ENCODE measurements around the gene EVX2.
A peak's percentile ranks its signal among the peaks of the same experiment; 100 is the strongest.

Gene EVX2

DNA sequence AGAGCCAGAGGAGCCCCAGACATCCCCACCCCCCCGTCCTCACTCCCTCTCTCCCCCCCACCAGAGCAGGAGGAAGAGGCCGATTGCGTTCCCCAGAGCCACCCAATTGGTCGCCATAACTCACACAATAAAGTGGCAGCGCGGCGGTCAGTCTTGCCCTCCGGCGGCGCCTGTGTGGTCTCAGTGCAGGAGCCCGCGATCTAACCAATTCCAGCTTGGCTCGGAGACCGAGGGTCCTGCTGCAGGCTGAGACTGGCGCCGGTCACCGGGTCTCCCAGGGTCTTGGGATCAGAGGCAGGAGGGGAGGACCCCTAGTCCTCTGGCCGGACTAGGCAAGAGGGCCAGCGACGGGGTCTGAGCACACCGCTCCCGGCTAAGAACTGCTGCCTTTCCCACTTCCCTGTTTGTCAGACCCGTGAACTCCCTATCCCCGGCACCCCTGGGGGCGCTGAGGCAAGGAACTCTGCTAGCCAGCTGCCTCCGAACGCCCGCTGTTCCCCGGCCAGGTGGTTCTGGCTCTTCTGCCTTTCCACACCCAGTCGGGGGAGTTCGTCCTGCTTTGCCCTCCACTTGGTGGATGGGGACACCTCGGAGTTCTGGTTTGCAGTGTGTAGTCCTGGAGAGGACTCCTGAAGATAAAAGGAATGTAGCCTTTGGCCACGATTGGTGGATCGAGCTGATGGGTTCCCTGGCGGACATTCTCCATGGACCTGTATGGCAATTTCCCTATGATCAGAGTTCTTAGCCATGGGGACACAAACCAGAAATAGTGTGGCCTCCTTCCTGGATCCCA, 14.8 kb upstream of the EVX2 start:
- no peaks in the 10 kb centered on the region for H4K20me1 ChIP-seq (ENCODE audit: insufficient read depth, low read length)
- H3K27me3 ChIP-seq (ENCODE audit: insufficient read depth, low read length), result no peaks in the 10 kb centered on the region
- no peak overlapping the region for H3K4me2 ChIP-seq (ENCODE audit: low read length)
- peaks cover 12% of the 10 kb centered on the region for H3K4me1 ChIP-seq (ENCODE audit: insufficient read depth, low read length, severe bottlenecking)
- H3K9ac ChIP-seq (ENCODE audit: low read length), result no peak overlapping the region
- no peaks in the 10 kb centered on the region for H3K9me2 ChIP-seq (ENCODE audit: low read depth, low read length)
- TF ChIP-seq, protein P1, sequence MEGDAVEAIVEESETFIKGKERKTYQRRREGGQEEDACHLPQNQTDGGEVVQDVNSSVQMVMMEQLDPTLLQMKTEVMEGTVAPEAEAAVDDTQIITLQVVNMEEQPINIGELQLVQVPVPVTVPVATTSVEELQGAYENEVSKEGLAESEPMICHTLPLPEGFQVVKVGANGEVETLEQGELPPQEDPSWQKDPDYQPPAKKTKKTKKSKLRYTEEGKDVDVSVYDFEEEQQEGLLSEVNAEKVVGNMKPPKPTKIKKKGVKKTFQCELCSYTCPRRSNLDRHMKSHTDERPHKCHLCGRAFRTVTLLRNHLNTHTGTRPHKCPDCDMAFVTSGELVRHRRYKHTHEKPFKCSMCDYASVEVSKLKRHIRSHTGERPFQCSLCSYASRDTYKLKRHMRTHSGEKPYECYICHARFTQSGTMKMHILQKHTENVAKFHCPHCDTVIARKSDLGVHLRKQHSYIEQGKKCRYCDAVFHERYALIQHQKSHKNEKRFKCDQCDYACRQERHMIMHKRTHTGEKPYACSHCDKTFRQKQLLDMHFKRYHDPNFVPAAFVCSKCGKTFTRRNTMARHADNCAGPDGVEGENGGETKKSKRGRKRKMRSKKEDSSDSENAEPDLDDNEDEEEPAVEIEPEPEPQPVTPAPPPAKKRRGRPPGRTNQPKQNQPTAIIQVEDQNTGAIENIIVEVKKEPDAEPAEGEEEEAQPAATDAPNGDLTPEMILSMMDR (IDR thresholded peaks at IDR 0.05; ENCODE audit: low read length), result no peak
- no peak for TF ChIP-seq EZH2 (IDR thresholded peaks at IDR 0.05; ENCODE audit: borderline replicate concordance, low read length)
- no peaks in the 10 kb centered on the region for H3F3A ChIP-seq (ENCODE audit: insufficient read depth, low read length)
- H3K79me2 ChIP-seq (ENCODE audit: insufficient read depth, low read length), result no peaks in the 10 kb centered on the region
- H2AFZ ChIP-seq (ENCODE audit: low read length), result no peak overlapping the region
- no peak overlapping the region for H3K4me3 ChIP-seq (ENCODE audit: low read depth, low read length, poor library complexity, severe bottlenecking)
- no peaks in the 10 kb centered on the region for H3K36me3 ChIP-seq (ENCODE audit: insufficient read depth, low read length)
- no peak overlapping the region for H3K27ac ChIP-seq (ENCODE audit: low read depth, low read length, poor library complexity, severe bottlenecking)
- H3K9me3 ChIP-seq (ENCODE audit: low read length), result no peaks in the 10 kb centered on the region

DNA sequence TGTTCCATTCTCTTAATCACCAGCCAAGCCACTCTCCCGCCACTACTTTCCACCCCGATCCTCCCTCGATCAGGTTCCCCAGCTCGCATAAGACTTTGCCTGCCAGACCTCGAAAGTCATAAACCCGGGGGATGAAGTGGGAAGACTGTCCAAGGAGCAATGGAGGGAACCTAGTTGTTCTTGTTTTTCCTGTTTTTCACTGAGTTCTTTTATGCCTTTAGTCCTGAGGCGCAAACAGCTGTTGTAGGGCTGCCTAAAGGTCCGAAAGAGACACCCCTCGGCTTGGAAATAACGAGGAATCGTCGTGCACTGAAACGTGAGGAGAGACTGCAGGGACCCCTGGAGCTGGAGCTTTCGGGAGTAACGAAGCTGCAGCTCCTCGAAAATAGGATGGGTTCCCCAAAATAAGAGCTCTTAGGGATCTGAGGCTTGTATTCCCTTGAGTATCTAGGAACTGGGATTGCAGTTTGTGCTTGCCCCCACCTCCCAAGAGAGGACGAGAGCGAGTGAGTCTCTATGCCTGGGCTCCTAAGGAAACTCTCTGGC, 14.1 kb upstream of the EVX2 start:
- Histone ChIP-seq H3K4me1 (ENCODE audit: insufficient read depth, low read length, severe bottlenecking) (peaks cover 12% of the 10 kb centered on the region), H4K20me1 (ENCODE audit: insufficient read depth, low read length) (no peaks in the 10 kb centered on the region), H3K36me3 (ENCODE audit: insufficient read depth, low read length) (no peaks in the 10 kb centered on the region), H3F3A (ENCODE audit: insufficient read depth, low read length) (no peaks in the 10 kb centered on the region), H3K79me2 (ENCODE audit: insufficient read depth, low read length) (no peaks in the 10 kb centered on the region), H3K9me2 (ENCODE audit: low read depth, low read length) (no peaks in the 10 kb centered on the region), H3K27me3 (ENCODE audit: insufficient read depth, low read length) (no peaks in the 10 kb centered on the region), H2AFZ (ENCODE audit: low read length) (no peak overlapping the region), H3K4me2 (ENCODE audit: low read length) (peak overlapping the region; percentile 70), H3K4me3 (ENCODE audit: low read depth, low read length, poor library complexity, severe bottlenecking) (no peak overlapping the region), H3K9ac (ENCODE audit: low read length) (no peak overlapping the region), H3K9me3 (ENCODE audit: low read length) (no peaks in the 10 kb centered on the region), H3K27ac (ENCODE audit: low read depth, low read length, poor library complexity, severe bottlenecking) (no peak overlapping the region)
- TF ChIP-seq EZH2 (IDR thresholded peaks at IDR 0.05; ENCODE audit: borderline replicate concordance, low read length), result no peak
- TF ChIP-seq, protein P1 (IDR thresholded peaks at IDR 0.05; ENCODE audit: low read length), result no peak

GRCh38 chr2:176096986-176097819, 13.4 kb upstream of the EVX2 start:
- H4K20me1 ChIP-seq (ENCODE audit: insufficient read depth, low read length), result no peaks in the 10 kb centered on the region
- no peaks in the 10 kb centered on the region for H3K79me2 ChIP-seq (ENCODE audit: insufficient read depth, low read length)
- no peaks in the 10 kb centered on the region for H3F3A ChIP-seq (ENCODE audit: insufficient read depth, low read length)
- no peaks in the 10 kb centered on the region for H3K27me3 ChIP-seq (ENCODE audit: insufficient read depth, low read length)
- no peaks in the 10 kb centered on the region for H3K9me2 ChIP-seq (ENCODE audit: low read depth, low read length)
- peak overlapping the region; percentile 70 for H3K4me2 ChIP-seq (ENCODE audit: low read length)
- H2AFZ ChIP-seq (ENCODE audit: low read length), result peak overlapping the region; percentile 31; the same call in 1 of the 2 replicates
- no peaks in the 10 kb centered on the region for H3K36me3 ChIP-seq (ENCODE audit: insufficient read depth, low read length)
- no peaks in the 10 kb centered on the region for H3K9me3 ChIP-seq (ENCODE audit: low read length)
- peak overlapping the region; percentile 56; the same call in 1 of the 2 replicates for H3K9ac ChIP-seq (ENCODE audit: low read length)
- TF ChIP-seq, protein P1 (IDR thresholded peaks at IDR 0.05; ENCODE audit: low read length), result peak; percentile 77
- no peak for TF ChIP-seq EZH2 (IDR thresholded peaks at IDR 0.05; ENCODE audit: borderline replicate concordance, low read length)
- no peak overlapping the region for H3K27ac ChIP-seq (ENCODE audit: low read depth, low read length, poor library complexity, severe bottlenecking)
- peaks cover 12% of the 10 kb centered on the region for H3K4me1 ChIP-seq (ENCODE audit: insufficient read depth, low read length, severe bottlenecking)
- H3K4me3 ChIP-seq (ENCODE audit: low read depth, low read length, poor library complexity, severe bottlenecking), result peak overlapping the region; percentile 56

Data from OCI-LY1 (cell line).